NCI-H524 (cell line): ENCODE results near the gene ONECUT2.
A peak's percentile ranks its signal among the peaks of the same experiment; 100 is the strongest.

Experiments used
- DNase-seq, 2 experiments: peaks; one replicate each; lab custom pipeline; 2025; lab: John Stamatoyannopoulos, UW

The ONECUT2 gene

GRCh38 chr18:57431467-57432080 is 3.6 kb upstream of the ONECUT2 start:
- DNase-seq = no peak

GRCh38 chr18:57432140-57432539 is 3.0 kb upstream of the ONECUT2 start:
- no peak for DNase-seq

- peak; percentile 41 to 69 for DNase-seq
These were observed 2.3 kb upstream of the ONECUT2 start for GRCh38 chr18:57432751-57433400.

GRCh38 chr18:57433482-57433881 is 1.7 kb upstream of the ONECUT2 start:
- peak in 1 of 2 experiments; percentile 45 for DNase-seq

- DNase-seq = peak; percentile 54 to 68
These were observed 1.1 kb upstream of the ONECUT2 start for GRCh38 chr18:57433934-57434535.

- DNase-seq = peak in 1 of 2 experiments; percentile 43
These were observed 644 bp downstream of the ONECUT2 start for GRCh38 chr18:57435846-57436190.

- peak in 1 of 2 experiments; percentile 43 for DNase-seq
These were observed 1.2 kb downstream of the ONECUT2 start for GRCh38 chr18:57436191-57436964.

- no peak for DNase-seq
These were observed 1.8 kb downstream of the ONECUT2 start for GRCh38 chr18:57436965-57437333.

GRCh38 chr18:57437402-57437765 is 2.2 kb downstream of the ONECUT2 start:
- peak; percentile 19 to 69 for DNase-seq

GRCh38 chr18:57437766-57438671 is 2.8 kb downstream of the ONECUT2 start:
- DNase-seq = peak; percentile 88 to 89

- DNase-seq = peak in 1 of 2 experiments; percentile 43
These were observed 3.8 kb downstream of the ONECUT2 start for GRCh38 chr18:57438743-57439608.

- no peak for DNase-seq
These were observed 4.4 kb downstream of the ONECUT2 start for GRCh38 chr18:57439609-57439968.

GRCh38 chr18:57439985-57440330 is 4.8 kb downstream of the ONECUT2 start:
- DNase-seq = no peak

- no peak for DNase-seq
These were observed 5.3 kb downstream of the ONECUT2 start for GRCh38 chr18:57440331-57441070.

- no peak for DNase-seq
These were observed 6.1 kb downstream of the ONECUT2 start for GRCh38 chr18:57441071-57441794.

GRCh38 chr18:57443247-57443646 is 8.1 kb downstream of the ONECUT2 start:
- DNase-seq = no peak

GRCh38 chr18:57443702-57444101 is 8.5 kb downstream of the ONECUT2 start:
- no peak for DNase-seq

GRCh38 chr18:57444301-57444759 is 9.2 kb downstream of the ONECUT2 start:
- no peak for DNase-seq
